NCI-H2107 treated with DMSO at 0.1 percent for 48 hours (cell line): ENCODE measurements around the gene TAS2R50.
A peak's percentile ranks its signal among the peaks of the same experiment; 100 is the strongest.

Source experiments
- DNase-seq: peaks from one replicate; lab custom pipeline; 2025; ENCODE audit not compliant: unreplicated experiment; lab: John Stamatoyannopoulos, UW

The TAS2R50 gene

DNA sequence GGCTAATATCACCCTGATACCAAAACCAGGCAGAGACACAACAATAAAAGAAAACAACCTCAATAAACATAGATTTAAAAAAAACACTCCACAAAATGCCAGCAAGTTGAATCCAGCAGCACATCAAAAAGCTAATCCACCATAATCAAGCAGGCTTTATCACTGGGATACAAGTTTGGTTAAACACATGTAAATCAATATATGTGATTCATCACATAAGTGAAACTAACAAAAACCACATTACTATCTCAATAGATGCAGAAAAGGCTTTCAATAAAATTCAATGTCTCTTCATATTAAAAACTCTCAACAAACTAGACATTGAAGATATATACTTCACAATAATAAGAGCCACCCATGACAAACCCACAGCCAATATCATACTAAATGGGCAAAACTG lies 30.6 kb downstream of the TAS2R50 start:
- DNase-seq: no peak

- DNase-seq: no peak
These were observed 34.1 kb downstream of the TAS2R50 start for GRCh38 chr12:10952645-10953044.

DNA sequence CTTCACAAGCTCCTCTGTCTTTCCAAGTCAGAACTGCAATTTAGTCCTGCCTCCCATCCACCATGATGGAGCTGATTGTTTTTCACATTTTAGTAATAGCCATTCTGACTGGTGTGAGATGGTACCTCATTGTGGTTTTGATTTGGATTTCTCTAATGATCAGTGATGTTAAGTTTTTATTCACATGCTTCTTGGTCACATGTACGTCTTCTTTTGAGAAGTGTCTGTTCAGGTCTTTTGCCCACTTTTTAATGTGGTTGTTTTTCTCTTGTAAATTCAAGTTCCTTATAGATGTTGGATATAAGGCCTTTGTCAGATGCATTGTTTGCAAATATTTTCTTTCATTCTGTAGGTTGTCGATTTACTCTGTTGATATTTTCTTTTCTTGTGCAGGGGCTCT lies 43.5 kb downstream of the TAS2R50 start:
- no peak for DNase-seq

DNA sequence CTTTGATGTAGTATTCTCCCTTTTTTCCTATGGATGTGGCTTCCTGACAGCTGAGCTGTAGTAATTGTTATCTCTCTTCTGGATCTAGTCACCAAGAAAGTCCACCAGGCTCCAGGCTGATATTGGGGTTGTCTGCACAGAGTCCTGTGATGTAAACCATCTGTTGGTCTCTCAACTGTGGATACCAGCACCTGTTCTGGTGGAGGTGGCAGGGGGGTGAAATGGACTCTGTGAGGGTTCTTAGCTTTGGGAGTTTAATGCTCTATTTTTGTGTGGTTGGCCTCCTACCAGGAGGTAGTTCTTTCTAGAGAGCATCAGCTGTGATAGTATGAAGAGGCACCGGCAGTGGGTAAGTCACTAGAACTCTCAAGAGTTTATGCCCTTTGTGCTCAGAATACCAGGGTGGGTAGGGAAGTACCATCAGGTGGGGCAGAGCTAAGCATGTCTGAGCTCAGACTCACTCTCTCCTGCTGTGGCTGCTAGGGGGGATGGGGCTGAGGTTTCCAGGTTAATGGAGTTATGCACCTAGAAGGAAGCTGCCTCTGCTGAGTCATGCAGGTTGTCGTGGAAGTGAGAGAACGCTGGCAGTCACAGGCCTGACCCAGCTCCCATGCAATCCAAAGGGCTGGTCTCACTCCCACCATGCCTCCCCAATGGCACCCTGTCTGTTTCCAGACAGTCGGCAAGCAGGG lies 44.6 kb downstream of the TAS2R50 start:
- peak; percentile 90 for DNase-seq

DNA sequence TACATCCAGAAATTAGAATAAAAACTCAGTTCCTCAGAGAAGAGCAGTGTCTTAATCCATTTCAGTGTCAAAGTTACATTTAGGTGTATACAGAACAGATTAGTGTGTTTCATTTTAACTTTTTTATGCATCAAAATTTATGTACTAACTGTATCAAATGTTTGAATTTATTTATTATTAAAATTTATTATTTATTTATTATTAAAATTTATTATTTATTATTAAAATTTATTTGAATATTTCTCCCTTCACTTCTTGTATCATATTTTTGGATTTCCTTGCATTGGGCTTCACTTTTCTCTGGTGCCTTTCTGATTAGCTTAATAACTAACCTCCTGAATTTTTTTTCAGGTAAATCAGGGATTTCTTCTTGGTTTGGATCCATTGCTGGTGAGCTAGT lies 45.3 kb downstream of the TAS2R50 start:
- no peak for DNase-seq

DNA sequence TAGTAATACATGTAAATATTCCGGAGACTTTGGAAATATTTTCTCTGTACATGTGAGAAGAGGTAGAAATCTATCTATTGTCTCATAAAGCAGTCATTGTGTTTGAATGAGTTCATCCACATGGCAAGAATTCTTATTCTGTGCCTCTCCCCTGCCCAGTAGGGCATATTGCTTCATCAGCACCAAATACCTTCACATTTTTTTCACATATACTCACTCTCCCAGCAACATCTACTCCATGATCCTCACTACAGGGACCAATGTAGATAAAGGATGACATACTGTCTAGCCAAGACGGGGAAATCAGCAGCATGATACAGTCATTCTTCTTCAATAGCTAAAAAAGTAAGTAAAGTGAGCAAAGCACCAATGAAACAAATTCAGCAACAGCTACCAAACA lies 46.3 kb downstream of the TAS2R50 start:
- no peak for DNase-seq

- no peak for DNase-seq
These were observed 47.5 kb downstream of the TAS2R50 start, which contains the start of gene TAS2R14 for GRCh38 chr12:10939163-10939562. TAS2R14 (minus strand) TSS chr12:10939263; CDS start chr12:10939207, 56 bp downstream.

- no peak for DNase-seq
These were observed 50.2 kb downstream of the TAS2R50 start for GRCh38 chr12:10936506-10936905.
